DND-41 (cell line): ENCODE data around the gene SLITRK6.

ENCODE experiments used
- ATAC-seq: fragments of 200-7000 bp; cut with Tn5 transposase; 3 replicates; pipeline ENCODE4 v1.9.1; 2021; ENCODE audit warnings: low read depth; ENCODE audit not compliant: insufficient read depth
- DNase-seq: peaks from one replicate; pipeline ENCODE4 v3.0.0-alpha.2; 2020
- H2AFZ ChIP-seq: 2 replicates; pipeline ENCODE4 v1.6.0; 2012; ENCODE audit warnings: low read depth, low read length
- H3K27ac ChIP-seq: 2 replicates; pipeline ENCODE4 v1.5.1; 2012; ENCODE audit warnings: low read length, inconsistent platforms
- H3K27me3 ChIP-seq: fragments of 200-600 bp; sonication (generic); 2 replicates; pipeline ENCODE4 v1.6.0; 2012; ENCODE audit warnings: low read length, mild to moderate bottlenecking, inconsistent platforms; ENCODE audit not compliant: insufficient read depth, poor library complexity
- H3K36me3 ChIP-seq: 2 replicates; pipeline ENCODE4 v1.5.1; 2012; ENCODE audit warnings: low read length, inconsistent platforms; ENCODE audit not compliant: insufficient read depth
- H3K4me1 ChIP-seq: 2 replicates; pipeline ENCODE4 v1.5.1; 2012; ENCODE audit warnings: mild to moderate bottlenecking, low read length; ENCODE audit not compliant: insufficient read depth
- H3K4me2 ChIP-seq: 2 replicates; pipeline ENCODE4 v1.6.0; 2012; ENCODE audit warnings: mild to moderate bottlenecking, moderate library complexity, low read length, inconsistent platforms; ENCODE audit not compliant: insufficient read depth
- H3K4me3 ChIP-seq, 2 experiments: fragments of 200-600 bp in 1 of 2; shearing (Covaris generic) in 1 of 2; 2 replicates each; pipeline ENCODE4 v1.5.1; 2012 to 2016; ENCODE audit warnings: inconsistent platforms in 2 of 2, low read length in 2 of 2, mild to moderate bottlenecking in 2 of 2, low read depth in 1 of 2, moderate library complexity in 1 of 2
- H3K79me2 ChIP-seq: 2 replicates; pipeline ENCODE4 v1.6.0; 2012; ENCODE audit warnings: low read length, inconsistent platforms; ENCODE audit not compliant: insufficient read depth
- H3K9ac ChIP-seq: 2 replicates; pipeline ENCODE4 v1.6.0; 2012; ENCODE audit warnings: low read depth, mild to moderate bottlenecking, inconsistent platforms, low read length, moderate library complexity
- H3K9me3 ChIP-seq: 2 replicates; pipeline ENCODE4 v1.5.1; 2012; ENCODE audit warnings: low read length, moderate library complexity, mild to moderate bottlenecking, inconsistent platforms; ENCODE audit not compliant: insufficient read depth, severe bottlenecking
- H4K20me1 ChIP-seq: 2 replicates; pipeline ENCODE4 v1.6.0; 2012; ENCODE audit warnings: low read length; ENCODE audit not compliant: insufficient read depth
- CTCF ChIP-seq: IDR thresholded peaks from 2 replicates; pipeline ENCODE4 v1.5.1; 2012; ENCODE audit warnings: borderline replicate concordance, low read length, moderate library complexity, mild to moderate bottlenecking; ENCODE audit not compliant: poor library complexity, severe bottlenecking; ENCODE audit errors: extremely low read depth
- EZH2 ChIP-seq: IDR thresholded peaks from 3 replicates; pipeline ENCODE4 v1.6.1; 2012; ENCODE audit warnings: borderline replicate concordance, low read depth, mild to moderate bottlenecking, moderate library complexity, low read length, inconsistent platforms; ENCODE audit not compliant: severe bottlenecking

SLITRK6 gene

GRCh38 chr13:85828094-85828684 is 29.0 kb upstream of the SLITRK6 start:
- Histone ChIP-seq H3K9ac (no peak overlapping the region), H4K20me1 (no peaks in the 10 kb centered on the region), H3K27me3 (no peaks in the 10 kb centered on the region), H2AFZ (no peak overlapping the region), H3K4me2 (no peak overlapping the region), H3K4me1 (no peaks in the 10 kb centered on the region), H3K27ac (no peak overlapping the region), H3K79me2 (no peaks in the 10 kb centered on the region), H3K36me3 (no peaks in the 10 kb centered on the region), H3K4me3 (no peak overlapping the region), H3K9me3 (no peaks in the 10 kb centered on the region)
- no peak for DNase-seq
- ATAC-seq: no peak
- TF ChIP-seq CTCF (peak; percentile 66), EZH2 (no peak)

- no peaks in the 10 kb centered on the region for H3K4me1 ChIP-seq
- no peak overlapping the region for H3K9ac ChIP-seq
- DNase-seq: no peak
- H4K20me1 ChIP-seq: no peaks in the 10 kb centered on the region
- no peak for TF ChIP-seq CTCF
- TF ChIP-seq EZH2: no peak
- H3K9me3 ChIP-seq: no peaks in the 10 kb centered on the region
- no peak overlapping the region for H3K27ac ChIP-seq
- no peak overlapping the region for H3K4me3 ChIP-seq
- H3K36me3 ChIP-seq: no peaks in the 10 kb centered on the region
- H3K79me2 ChIP-seq: no peaks in the 10 kb centered on the region
- no peak for ATAC-seq
- H3K4me2 ChIP-seq: no peak overlapping the region
- no peaks in the 10 kb centered on the region for H3K27me3 ChIP-seq
- no peak overlapping the region for H2AFZ ChIP-seq
Measured at GRCh38 chr13:85825454-85825853, 26.2 kb upstream of the SLITRK6 start.

- Histone ChIP-seq H3K27ac (no peak overlapping the region), H3K4me2 (no peak overlapping the region), H3K9ac (no peak overlapping the region), H3K9me3 (no peaks in the 10 kb centered on the region), H3K4me3 (no peak overlapping the region), H3K79me2 (no peaks in the 10 kb centered on the region), H3K4me1 (no peaks in the 10 kb centered on the region), H3K27me3 (no peaks in the 10 kb centered on the region), H4K20me1 (no peaks in the 10 kb centered on the region), H3K36me3 (no peaks in the 10 kb centered on the region), H2AFZ (no peak overlapping the region)
- DNase-seq: no peak
- TF ChIP-seq CTCF: no peak
- TF ChIP-seq EZH2: no peak
- ATAC-seq: no peak
Measured at GRCh38 chr13:85823832-85824231, 24.6 kb upstream of the SLITRK6 start.

DNA sequence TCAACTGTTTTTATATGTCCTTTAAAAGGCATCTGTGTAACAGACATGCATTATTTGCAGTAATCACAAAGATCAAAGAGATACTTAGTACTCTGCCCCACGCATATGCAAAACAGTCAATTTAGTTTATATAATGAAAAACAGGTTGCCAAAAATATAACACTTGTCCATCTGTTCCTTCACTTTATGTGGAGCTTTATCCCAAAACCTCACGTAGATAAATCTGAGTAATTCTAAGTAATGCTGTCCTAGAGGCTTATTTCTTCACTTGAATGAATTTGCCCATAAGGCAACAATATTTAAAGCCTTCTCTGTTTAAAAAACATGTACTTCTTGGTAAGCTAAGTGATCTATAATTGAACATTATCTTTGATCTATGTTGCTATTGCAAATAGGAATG is 20.3 kb upstream of the SLITRK6 start:
- Histone ChIP-seq H3K36me3 (no peaks in the 10 kb centered on the region), H3K4me3 (no peak overlapping the region), H2AFZ (no peak overlapping the region), H3K27ac (no peak overlapping the region), H3K4me1 (no peaks in the 10 kb centered on the region), H3K9ac (no peak overlapping the region), H4K20me1 (no peaks in the 10 kb centered on the region), H3K79me2 (no peaks in the 10 kb centered on the region), H3K9me3 (no peaks in the 10 kb centered on the region), H3K4me2 (no peak overlapping the region), H3K27me3 (no peaks in the 10 kb centered on the region)
- no peak for TF ChIP-seq EZH2
- TF ChIP-seq CTCF: no peak
- no peak for DNase-seq
- ATAC-seq: no peak
